ENCODE data around the gene ALOX12B. TPM values are rescaled to one million over a fixed set of nuclear protein-coding genes. Genes with fewer than 3 reads are reported as not detected.

The ALOX12B gene
- total and polyA plus RNA-seq, 8 donors, result 0.16 to 0.31 TPM; not detected in 6

DNA sequence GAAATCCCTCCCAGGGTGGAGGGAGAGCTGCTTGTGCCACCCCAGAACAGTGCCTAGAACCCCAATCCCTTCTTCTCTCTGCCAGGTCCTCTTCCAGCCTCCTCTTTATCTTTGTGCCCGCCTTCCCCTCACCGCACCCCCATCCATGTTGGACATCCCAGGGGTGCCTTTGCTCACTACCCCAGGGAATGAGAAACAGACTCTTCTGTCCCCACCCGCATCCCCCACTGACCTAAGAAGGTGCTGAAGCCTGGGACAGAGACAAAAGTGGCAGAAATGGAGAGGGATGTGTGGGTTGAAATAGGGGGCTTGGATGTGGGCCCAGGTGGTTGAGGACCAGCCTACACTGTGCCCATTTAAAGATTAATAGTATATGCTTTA is 31.7 kb downstream of the ALOX12B start:
- no peak overlapping the region for H3K4me3 ChIP-seq
- H3K4me1 ChIP-seq, result peaks cover 0 to 18% (median 0%) of the 10 kb centered on the region in 3 donors
- intact Hi-C loops (cut with DNase I), result loop anchor here in 1 of 3 donors (10.0 kb wide), 1 partner anchor 51 kb away; the partner anchor contains the start of gene GUCY2D
- H3K9me3 ChIP-seq, result no peaks in the 10 kb centered on the region
- H3K36me3 ChIP-seq, result no peaks in the 10 kb centered on the region
- ATAC-seq (no peak), DNase-seq (no peak), FAIRE-seq (no peak)
- TF ChIP-seq, protein P1, sequence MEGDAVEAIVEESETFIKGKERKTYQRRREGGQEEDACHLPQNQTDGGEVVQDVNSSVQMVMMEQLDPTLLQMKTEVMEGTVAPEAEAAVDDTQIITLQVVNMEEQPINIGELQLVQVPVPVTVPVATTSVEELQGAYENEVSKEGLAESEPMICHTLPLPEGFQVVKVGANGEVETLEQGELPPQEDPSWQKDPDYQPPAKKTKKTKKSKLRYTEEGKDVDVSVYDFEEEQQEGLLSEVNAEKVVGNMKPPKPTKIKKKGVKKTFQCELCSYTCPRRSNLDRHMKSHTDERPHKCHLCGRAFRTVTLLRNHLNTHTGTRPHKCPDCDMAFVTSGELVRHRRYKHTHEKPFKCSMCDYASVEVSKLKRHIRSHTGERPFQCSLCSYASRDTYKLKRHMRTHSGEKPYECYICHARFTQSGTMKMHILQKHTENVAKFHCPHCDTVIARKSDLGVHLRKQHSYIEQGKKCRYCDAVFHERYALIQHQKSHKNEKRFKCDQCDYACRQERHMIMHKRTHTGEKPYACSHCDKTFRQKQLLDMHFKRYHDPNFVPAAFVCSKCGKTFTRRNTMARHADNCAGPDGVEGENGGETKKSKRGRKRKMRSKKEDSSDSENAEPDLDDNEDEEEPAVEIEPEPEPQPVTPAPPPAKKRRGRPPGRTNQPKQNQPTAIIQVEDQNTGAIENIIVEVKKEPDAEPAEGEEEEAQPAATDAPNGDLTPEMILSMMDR (IDR thresholded peaks at IDR 0.05), result no peak
- WGBS, 2 donors, result 85 to 90% methylated on average over 3 of the region's 3 CpGs
- H3K27me3 ChIP-seq, result peaks cover 0 to 5% (median 0%) of the 10 kb centered on the region in 4 donors
- peak overlapping the region in 1 of 4 donors; percentile 52 for H3K27ac ChIP-seq

DNA sequence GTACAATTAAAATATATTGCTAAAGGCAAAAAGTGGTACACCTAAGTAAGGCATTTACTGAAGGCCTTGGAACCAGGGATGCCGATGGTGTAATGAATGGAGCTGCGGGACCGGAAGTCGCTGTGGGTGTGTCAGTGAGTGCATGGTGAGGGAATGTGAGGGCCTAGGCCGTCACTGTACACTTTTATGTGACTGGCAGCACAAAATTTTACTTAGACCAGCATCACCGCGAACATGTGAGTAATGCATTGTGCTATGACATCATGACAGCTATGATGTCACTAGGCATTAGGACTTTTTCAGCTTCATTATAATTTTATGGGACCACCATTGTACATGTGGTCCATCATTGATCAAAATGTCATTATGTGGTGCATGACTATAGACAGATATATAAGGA is 33.9 kb downstream of the ALOX12B start:
- no peaks in the 10 kb centered on the region for H3K27me3 ChIP-seq
- intact Hi-C loops (cut with DNase I), result loop anchor here in 1 of 3 donors (10.0 kb wide), 1 partner anchor 49 kb away; the partner anchor contains the start of gene GUCY2D
- H3K9me3 ChIP-seq, result no peaks in the 10 kb centered on the region
- DNase-seq (no peak), ATAC-seq (no peak), FAIRE-seq (no peak)
- 90 to 96% methylated on average over 7 of the region's 7 CpGs for WGBS, 2 donors
- H3K36me3 ChIP-seq, result no peaks in the 10 kb centered on the region
- H3K27ac ChIP-seq, result no peak overlapping the region
- peaks cover 0 to 13% (median 0%) of the 10 kb centered on the region in 3 donors for H3K4me1 ChIP-seq
- no peak overlapping the region for H3K4me3 ChIP-seq
- TF ChIP-seq, protein P1 (IDR thresholded peaks at IDR 0.05), result no peak

DNA sequence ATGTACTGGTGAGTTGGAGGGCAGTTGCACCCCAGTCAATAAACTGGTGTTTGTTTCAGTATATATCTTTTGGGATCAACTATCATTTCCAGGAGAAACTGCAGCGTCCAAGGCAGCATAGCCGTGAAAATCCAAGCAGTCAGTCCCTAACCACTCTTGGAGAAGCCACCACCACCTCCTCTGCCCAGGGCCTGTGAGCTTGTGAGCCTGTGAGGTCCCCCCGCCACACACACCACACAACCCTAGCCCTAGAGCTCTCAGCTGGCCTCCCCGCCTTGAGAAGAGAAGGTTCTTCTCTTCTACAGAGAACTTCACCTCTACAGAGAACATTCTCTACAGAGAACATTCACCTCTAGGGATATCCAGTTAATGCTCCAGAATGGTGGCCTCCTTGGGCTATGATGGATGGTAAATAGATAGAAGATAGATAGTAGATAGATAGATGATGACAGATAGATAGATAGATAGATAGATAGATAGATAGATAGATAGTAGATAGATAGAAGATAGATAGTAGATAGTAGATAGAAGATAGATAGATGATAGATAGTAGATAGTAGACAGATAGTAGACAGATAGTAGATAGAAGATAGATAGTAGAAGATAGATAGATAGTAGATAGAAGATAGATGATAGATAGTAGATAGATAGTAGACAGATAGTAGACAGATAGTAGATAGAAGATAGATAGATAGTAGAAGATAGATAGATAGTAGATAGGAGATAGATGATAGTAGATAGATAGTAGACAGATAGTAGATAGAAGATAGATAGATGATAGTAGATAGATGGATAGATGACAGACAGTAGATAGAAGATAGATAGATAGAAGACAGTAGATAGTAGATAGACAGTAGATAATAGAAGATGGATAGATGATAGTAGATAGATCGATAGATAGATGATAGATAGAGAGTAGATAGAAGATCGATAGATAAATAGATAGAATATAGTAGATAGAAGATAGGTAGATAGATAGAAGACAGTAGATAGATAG is 35.0 kb downstream of the ALOX12B start:
- intact Hi-C loops (cut with DNase I), result loop anchor here in 1 of 3 donors (10.0 kb wide), 1 partner anchor 48 kb away; the partner anchor contains the start of gene GUCY2D
- Histone ChIP-seq H3K9me3 (no peaks in the 10 kb centered on the region), H3K27ac (no peak overlapping the region), H3K27me3 (no peaks in the 10 kb centered on the region), H3K36me3 (no peaks in the 10 kb centered on the region), H3K4me3 (no peak overlapping the region), H3K4me1 (peaks cover 0 to 7% (median 0%) of the 10 kb centered on the region in 3 donors)
- DNase-seq (no peak), ATAC-seq (no peak), FAIRE-seq (no peak)
- TF ChIP-seq, protein P1 (IDR thresholded peaks at IDR 0.05), result no peak
- WGBS, 2 donors, result 70 to 81% methylated on average over 6 of the region's 6 CpGs

DNA sequence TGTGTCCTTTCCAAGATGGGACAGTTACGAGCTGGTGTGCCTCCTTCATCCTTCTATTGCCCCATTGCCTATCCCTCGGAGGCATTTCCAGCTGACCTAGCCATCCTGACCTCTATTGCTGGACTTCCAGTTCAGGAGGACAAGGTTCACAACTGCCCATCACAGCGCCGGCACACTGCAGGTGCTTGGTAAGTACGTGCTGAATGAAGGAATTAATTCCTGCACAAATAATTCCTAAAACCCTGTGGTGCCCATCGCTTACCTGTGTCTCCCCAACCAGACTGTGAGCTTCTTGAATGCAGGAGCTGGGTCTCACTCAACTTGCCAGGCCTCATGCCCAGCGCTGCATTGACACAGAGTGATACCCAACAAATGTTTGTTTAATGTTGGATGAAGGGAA is 35.7 kb downstream of the ALOX12B start:
- TF ChIP-seq, protein P1 (IDR thresholded peaks at IDR 0.05), result no peak
- no peaks in the 10 kb centered on the region for H3K9me3 ChIP-seq
- DNase-seq (no peak), FAIRE-seq (no peak), ATAC-seq (no peak)
- H3K27ac ChIP-seq, result no peak overlapping the region
- peaks cover 0 to 3% (median 0%) of the 10 kb centered on the region in 3 donors for H3K4me1 ChIP-seq
- H3K27me3 ChIP-seq, result no peaks in the 10 kb centered on the region
- intact Hi-C loops (cut with DNase I), result loop anchor here in 1 of 3 donors (10.0 kb wide), 1 partner anchor 47 kb away; the partner anchor contains the start of gene GUCY2D
- no peaks in the 10 kb centered on the region for H3K36me3 ChIP-seq
- 72 to 83% methylated on average over 7 of the region's 7 CpGs for WGBS, 2 donors
- no peak overlapping the region for H3K4me3 ChIP-seq

All from pancreas (tissue), 10 donors.